Measurements from ENCODE around the gene SMIM44.

Gene SMIM44

DNA sequence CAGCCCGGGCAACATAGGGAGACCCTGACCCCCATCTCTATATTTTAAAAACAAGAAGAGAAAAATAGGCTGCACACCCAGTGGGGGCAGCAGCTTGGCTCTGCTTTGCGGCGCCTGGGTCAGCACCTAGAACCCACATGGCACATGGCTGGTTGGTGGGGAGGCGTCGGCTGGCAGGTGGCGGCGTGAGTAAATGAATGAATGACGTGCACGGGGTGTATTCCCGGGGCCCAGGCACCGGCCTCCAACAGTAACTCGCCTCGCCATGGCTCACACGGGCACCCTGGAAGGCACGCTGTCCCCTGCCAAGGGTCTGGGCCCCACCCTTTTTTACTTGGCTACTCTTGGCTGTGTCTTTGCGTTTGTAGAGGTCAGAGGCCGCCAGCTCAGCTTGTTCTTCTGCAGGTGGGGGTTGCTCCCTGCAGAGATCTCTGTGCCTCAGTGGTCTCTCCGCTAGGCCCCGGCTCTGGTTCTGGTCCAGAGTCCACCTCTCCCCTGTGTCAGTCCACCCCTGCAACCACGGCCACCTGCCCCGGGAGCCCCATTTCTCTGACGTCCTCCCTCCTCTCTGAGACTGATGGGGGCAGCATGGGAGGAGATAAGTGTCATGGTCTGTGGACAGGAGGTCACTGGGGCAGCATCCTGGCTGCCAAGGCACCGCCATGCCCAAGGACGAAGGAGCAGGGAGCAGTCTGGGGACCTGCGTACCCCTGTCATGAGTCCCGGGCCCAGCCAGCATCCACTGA is 28.4 kb upstream of the SMIM44 start:
- TF ChIP-seq, protein P1, sequence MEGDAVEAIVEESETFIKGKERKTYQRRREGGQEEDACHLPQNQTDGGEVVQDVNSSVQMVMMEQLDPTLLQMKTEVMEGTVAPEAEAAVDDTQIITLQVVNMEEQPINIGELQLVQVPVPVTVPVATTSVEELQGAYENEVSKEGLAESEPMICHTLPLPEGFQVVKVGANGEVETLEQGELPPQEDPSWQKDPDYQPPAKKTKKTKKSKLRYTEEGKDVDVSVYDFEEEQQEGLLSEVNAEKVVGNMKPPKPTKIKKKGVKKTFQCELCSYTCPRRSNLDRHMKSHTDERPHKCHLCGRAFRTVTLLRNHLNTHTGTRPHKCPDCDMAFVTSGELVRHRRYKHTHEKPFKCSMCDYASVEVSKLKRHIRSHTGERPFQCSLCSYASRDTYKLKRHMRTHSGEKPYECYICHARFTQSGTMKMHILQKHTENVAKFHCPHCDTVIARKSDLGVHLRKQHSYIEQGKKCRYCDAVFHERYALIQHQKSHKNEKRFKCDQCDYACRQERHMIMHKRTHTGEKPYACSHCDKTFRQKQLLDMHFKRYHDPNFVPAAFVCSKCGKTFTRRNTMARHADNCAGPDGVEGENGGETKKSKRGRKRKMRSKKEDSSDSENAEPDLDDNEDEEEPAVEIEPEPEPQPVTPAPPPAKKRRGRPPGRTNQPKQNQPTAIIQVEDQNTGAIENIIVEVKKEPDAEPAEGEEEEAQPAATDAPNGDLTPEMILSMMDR (IDR thresholded peaks at IDR 0.05; ENCODE audit: low read depth, low read length), result no peak
- no peak overlapping the region for H3K4me3 ChIP-seq (ENCODE audit: low read depth, low read length)

DNA sequence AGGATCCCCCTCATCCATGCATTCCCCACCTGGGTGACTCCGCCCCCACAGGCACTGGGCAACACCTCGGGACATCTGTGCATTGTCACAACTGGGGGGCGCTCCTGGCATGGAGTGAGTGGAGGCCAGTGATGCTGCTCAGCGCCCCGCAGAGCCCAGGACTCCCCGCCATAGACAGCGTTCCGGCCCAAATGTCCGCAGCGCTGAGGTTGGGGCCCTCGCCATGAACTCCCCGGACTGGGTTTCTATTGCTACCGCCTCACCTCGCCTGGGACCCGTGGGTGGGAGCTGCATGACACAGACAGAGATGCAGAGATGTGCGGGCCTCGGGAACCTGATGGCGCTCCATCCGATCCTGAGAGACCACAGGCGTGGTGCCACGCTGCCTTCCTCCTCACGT is 27.5 kb upstream of the SMIM44 start:
- H3K4me3 ChIP-seq (ENCODE audit: low read depth, low read length), result no peak overlapping the region
- TF ChIP-seq, protein P1 (IDR thresholded peaks at IDR 0.05; ENCODE audit: low read depth, low read length), result no peak

DNA sequence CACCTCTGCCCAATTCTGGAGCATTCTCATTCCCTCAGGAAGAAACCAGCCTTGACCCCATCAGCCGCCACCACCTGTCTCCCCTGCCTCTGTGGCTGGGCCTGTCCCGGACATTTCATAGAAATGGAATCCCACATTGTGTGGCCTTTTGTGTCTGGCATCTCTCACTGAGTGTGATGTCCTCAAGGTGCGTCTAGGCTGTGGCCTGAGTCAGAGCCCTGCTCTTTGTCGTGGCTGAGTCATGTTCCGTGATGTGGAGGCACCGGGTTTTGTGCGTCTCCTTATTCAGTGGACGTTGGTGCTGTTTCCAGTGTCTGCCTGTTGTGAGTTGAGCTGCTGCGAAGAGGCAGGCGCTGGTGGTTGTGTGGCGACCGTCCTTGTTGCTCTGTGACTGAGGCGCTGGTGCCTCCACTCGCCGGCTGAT is 26.3 kb upstream of the SMIM44 start:
- no peak overlapping the region for H3K4me3 ChIP-seq (ENCODE audit: low read depth, low read length)
- TF ChIP-seq, protein P1 (IDR thresholded peaks at IDR 0.05; ENCODE audit: low read depth, low read length), result no peak

DNA sequence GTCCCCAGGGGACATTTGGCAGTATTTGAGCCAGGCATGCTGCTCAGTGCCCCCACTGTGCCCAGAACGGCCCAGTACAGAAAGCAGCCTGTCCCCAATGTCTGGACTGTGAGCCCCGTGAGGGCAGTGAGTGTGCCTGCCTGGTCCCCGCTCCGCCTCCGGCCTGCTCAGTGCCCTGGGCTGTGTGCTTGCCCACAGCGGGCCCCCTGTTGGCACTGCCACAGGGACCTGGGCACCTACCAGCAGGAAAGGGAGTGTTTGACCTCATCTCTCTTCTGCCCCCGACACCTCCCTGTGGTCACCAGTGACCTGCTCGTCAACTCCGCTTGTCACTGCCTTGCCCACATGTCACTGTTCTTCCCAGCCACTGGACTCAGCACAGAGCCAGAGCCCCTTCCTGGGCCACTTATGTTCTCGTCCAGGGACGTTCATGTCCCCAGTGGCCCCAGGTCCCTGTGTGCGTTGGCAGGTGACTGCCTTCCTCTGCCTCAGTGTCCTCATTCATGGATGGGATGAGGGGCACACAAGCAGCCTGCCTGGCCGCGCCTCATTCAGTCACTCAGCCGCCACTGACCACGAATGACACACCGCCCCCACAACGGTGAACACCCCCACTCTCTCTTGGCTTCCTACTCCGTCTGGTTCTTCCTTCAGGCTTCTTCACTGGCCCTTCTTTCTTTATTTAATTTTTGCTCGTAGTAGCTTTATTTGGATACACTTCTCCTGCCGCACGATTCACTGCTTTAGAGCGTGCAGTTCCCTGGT is 25.7 kb upstream of the SMIM44 start:
- H3K4me3 ChIP-seq (ENCODE audit: low read depth, low read length), result no peak overlapping the region
- TF ChIP-seq, protein P1 (IDR thresholded peaks at IDR 0.05; ENCODE audit: low read depth, low read length), result no peak

DNA sequence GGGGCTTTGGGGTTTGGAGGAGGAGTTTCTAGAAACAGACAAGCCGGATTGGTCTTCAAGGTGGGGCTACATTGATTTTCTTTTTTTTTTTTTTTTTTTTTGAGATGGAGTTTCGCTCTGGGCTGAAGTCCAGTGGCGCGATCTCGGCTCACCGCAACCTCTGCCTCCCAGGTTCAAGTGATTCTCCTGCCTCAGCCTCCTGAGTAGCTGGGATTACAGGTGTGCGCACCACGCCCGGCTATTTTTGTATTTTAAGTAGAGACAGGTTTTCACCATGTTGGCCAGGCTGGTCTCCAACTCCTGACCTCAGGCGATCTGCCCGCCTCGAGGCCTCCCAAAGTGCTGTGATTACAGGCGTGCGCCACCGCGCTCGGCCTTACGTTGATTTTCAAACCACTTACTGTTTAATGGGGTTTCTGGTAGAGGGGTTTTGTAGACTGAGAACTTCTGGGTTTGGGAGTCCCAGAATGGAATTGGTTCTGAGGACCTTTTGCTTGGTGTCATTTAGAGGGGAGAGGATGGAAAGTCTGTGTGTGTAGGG is 24.9 kb upstream of the SMIM44 start:
- peak overlapping the region; percentile 79 for H3K4me3 ChIP-seq (ENCODE audit: low read depth, low read length)

DNA sequence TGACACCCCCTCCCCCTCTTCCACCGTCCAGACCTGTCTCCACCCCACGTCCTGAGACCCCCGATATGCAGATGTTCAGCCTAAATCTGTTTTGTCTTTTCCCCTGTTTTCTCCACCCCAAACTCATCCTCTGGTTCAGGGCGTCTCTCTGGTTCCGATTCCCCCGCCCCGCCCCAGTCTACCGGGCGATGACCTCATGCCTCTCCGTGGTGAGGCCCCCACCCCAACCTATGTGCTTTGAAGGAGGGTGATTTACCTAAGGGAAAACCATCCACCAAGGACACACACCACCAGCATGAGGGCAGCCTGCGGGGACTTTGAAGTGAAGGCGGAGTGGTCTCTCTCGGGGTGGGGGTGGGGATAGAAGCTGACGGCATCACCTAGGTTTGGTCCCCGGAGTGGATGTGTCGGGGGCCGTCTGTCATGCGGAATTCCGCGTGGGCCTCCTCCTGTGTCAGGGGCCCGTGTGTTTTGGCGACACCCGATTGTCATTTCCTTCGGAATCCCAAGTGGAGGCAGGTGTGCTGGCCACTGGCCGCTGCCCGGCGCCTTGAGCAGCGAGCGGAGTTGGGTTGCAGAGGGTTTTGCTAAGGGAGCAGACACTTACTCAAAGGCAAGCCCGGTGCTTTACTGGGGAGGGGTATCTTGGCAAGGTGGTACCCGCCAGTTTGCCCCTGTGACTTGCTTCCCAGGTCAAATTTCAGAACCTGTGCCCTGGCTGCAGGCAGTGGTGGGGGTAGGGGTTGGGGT is 24.3 kb upstream of the SMIM44 start:
- peak overlapping the region; percentile 79 for H3K4me3 ChIP-seq (ENCODE audit: low read depth, low read length)
- TF ChIP-seq, protein P1 (IDR thresholded peaks at IDR 0.05; ENCODE audit: low read depth, low read length), result no peak
